GM21576 (cell line): ENCODE results near the gene FBXO15.

Source experiments
- ATAC-seq: cut with Tn5 transposase; IDR thresholded peaks from one replicate; pipeline ENCODE4 v1.9.1; 2021; ENCODE audit warnings: mild to moderate bottlenecking, moderate library complexity; ENCODE audit not compliant: unreplicated experiment

The FBXO15 gene

DNA sequence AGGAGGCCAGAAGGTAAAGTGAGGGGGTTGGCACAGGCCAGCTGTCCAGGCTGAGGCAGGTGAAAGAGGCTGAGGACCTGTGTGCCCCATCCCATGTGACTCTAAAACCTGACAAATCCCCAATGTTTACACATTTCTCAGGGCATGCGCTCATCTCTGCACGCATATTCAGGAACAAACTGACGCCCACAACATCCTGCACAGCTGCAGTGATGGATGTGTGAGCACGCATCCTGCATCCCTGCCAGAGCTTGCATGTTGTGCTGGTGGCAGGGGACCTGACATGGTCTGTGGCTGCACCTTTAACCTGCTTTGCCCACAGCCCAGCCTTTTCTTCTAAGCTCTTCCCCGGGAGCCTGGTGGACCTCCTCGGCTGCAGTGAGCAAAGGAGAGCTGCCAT lies 83.1 kb downstream of the FBXO15 start:
- no peak for ATAC-seq

DNA sequence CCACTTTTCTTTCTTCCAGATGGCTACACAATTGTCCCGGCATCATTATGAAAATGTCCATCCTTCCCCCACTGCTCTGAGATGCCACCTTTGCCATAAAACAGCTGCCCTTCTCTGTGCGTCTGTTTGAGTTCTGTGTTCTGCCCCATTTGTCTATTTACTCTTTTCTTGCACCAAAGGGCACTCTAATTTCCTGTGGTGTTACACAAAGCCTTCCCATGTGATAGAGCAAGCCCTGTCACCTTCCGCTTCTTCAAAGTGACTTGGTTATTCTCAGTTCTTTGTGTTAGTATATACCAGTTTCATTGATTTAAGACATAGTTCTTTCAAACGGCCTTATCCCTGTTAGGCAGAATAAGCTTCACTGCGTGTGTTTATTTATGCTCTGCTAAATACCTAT lies 84.1 kb downstream of the FBXO15 start:
- no peak for ATAC-seq

DNA sequence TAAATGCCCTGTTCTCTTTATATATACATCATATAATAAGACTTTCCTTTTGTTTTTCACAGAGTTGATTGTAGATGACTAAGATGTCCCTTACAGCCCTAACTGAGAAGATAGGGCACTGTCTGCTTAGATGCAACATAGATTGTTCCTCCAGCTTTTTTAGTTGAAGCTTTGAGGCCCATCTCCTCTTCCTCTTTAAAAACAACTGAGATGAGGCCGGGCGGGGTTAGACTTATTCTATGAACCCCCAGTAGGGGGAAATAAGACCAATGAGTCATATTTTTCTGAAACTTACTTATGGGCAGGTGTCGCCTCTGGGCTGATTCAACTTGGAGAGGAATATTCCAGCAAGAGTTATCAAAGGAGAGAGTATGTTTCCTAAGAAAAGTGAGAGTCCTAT lies 84.6 kb downstream of the FBXO15 start:
- no peak for ATAC-seq

DNA sequence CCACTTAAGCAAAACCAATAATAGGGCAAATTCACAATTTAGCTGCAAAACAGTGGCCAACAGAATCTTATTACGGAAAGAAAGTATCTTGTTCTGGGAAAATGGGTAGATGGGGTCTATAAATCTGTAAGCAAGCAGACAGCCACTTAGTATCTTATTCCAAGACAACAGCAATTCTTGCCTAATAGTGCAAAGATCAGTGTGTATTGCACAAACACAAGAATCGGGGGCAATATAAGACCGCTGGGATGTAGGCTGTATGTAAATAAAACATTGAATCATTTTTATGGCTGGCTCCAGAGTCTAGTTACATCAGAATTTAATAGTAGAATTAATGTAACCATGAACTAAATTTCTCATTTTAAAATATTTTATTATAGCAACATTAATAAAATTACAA lies 85.6 kb downstream of the FBXO15 start:
- no peak for ATAC-seq

DNA sequence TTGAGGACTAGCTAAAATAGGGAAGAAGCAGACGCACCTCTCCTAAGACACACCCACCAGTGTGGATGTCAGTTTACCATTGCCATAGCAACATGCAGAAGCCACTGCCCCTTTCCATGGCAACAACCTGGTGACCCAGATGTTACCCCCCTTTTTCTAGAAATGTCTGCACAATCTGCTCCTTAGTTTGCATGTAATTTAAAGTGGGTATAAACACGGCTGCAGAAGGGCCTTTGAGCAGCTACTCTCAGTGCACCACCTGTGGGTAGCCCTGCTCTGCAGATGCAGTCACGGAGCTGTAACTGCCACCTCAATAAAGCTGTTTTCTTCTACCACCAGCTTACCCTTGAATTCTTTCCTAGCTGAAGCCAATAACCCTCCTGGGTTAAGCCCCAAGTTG lies 87.1 kb downstream of the FBXO15 start:
- no peak for ATAC-seq

DNA sequence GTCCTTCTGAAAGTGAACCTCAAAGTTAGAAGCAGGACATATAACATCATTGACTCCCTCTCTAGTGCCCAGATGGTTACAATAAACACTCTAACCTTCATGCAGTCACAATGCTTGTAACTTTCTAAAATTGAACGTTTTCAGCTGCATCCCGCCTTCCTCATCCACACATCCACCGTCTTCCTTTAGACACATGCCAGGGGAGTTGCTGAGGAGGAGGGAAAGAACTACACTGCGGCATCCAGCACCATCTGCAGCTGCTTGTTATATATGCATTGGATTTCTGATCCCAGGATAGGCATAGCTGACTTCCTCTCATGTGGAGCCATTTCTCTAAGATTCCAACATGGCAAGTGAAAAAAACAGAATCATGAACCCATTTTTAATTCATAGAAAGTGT lies 96.8 kb downstream of the FBXO15 start:
- ATAC-seq, result no peak

DNA sequence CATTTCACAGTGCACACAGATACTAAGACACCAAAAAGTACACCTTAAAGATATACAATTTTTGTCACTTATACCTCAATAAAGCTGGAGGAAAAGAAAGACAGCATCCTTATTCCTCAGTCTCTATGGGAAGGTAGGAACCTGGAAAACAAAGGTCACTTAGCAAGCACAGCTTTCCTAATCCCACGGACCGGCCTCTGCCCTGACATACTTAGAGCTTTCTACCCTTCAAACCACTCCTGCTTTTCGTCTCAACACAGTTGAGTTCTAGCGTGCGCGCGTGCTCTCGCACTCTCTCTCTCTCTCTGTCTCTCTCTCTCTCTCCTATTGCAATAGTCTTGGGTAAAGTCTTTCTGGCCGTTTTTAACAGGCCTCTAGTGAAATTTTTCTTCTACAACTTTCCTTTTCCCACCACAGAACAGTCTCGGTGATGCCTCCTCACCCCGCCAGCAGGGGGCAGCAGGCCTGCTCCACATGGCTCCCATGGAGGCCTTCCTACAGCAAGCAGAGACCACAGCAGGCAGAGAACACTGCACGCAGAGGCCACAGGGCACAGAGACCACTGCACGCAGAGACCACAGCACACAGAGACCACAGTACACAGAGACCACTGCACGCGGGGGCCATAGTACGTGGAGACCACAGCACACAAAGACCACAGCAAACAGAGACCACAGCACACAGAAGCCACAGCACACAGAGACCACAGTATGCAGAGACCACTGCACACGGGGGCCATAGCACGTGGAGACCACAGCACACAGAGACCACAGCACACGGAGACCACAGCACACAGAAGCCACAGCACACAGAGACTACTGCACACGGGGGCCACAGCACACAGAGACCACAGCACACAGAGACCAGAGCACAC lies 106.9 kb downstream of the FBXO15 start:
- peak; percentile 93 for ATAC-seq

DNA sequence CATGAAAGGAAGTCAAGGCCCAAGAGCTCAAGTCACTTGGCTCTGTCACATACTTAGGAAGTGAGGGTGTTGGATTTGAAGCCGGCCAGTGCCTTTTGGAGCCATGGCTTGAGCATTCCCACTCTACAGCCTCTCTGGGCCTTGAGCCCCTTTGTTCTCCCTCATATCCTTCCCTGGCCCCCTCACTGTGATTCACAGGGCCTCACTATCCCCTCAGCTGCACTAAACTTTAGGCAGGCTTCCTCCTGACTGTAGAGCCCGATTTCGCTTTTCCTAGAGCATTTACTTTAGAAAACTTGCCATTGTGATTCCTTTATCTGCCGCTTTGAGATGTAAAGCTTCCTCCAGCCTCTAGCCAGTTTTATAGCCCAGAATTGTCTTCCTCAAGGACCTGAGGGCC lies 107.6 kb downstream of the FBXO15 start:
- no peak for ATAC-seq

DNA sequence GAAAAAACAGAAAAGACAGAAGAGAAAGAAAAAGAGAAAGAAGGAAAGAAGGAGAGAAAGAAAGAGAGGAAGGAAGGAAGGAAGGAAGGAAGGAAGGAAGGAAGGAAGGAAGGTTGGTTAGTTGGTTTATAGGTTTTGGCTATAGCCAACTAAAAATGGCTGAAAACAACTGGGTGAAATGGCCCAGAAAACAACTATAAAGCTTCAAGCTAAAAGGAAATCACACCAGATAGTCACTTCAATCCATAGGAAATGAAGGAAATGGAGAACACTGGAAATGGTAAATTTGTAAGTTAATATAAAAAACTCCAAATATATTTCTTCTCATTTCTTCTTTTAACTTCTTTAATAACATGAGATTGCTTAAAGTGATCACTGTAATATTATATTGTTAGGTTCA lies 118.5 kb downstream of the FBXO15 start:
- ATAC-seq, result no peak
